ENCODE measurements around the gene AK4. TPM values are rescaled to one million over a fixed set of nuclear protein-coding genes. Genes with fewer than 3 reads are reported as not detected.

Gene AK4
- total RNA-seq, 1 donor from 2014 or later = 10.5 TPM

- DNase-seq (ENCODE audit: low read depth, low spot score) = no peak
- Mint-ChIP-seq H3K36me3 (ENCODE audit: low read depth) (no peaks in the 10 kb centered on the region), H3K27me3 (ENCODE audit: low read depth) (no peaks in the 10 kb centered on the region), H3K9me3 (no peaks in the 10 kb centered on the region), H3K27ac (ENCODE audit: unreplicated experiment) (no peak overlapping the region), H3K4me3 (no peak overlapping the region), H3K4me1 (peaks cover 4% of the 10 kb centered on the region)
- TF ChIP-seq, protein P1, sequence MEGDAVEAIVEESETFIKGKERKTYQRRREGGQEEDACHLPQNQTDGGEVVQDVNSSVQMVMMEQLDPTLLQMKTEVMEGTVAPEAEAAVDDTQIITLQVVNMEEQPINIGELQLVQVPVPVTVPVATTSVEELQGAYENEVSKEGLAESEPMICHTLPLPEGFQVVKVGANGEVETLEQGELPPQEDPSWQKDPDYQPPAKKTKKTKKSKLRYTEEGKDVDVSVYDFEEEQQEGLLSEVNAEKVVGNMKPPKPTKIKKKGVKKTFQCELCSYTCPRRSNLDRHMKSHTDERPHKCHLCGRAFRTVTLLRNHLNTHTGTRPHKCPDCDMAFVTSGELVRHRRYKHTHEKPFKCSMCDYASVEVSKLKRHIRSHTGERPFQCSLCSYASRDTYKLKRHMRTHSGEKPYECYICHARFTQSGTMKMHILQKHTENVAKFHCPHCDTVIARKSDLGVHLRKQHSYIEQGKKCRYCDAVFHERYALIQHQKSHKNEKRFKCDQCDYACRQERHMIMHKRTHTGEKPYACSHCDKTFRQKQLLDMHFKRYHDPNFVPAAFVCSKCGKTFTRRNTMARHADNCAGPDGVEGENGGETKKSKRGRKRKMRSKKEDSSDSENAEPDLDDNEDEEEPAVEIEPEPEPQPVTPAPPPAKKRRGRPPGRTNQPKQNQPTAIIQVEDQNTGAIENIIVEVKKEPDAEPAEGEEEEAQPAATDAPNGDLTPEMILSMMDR (conservative IDR thresholded peaks at IDR 0.05) = no peak
These were observed 31.1 kb downstream of the AK4 start for GRCh38 chr1:65179148-65179547.

GRCh38 chr1:65180977-65181376 lies 33.0 kb downstream of the AK4 start:
- H3K4me3 Mint-ChIP-seq = no peak overlapping the region
- no peaks in the 10 kb centered on the region for H3K36me3 Mint-ChIP-seq (ENCODE audit: low read depth)
- no peaks in the 10 kb centered on the region for H3K9me3 Mint-ChIP-seq
- H3K27ac Mint-ChIP-seq (ENCODE audit: unreplicated experiment) = no peak overlapping the region
- DNase-seq (ENCODE audit: low read depth, low spot score) = no peak
- TF ChIP-seq, protein P1 (conservative IDR thresholded peaks at IDR 0.05) = no peak
- no peaks in the 10 kb centered on the region for H3K4me1 Mint-ChIP-seq
- H3K27me3 Mint-ChIP-seq (ENCODE audit: low read depth) = no peaks in the 10 kb centered on the region

GRCh38 chr1:65182658-65183268 lies 34.8 kb downstream of the AK4 start:
- Mint-ChIP-seq H3K36me3 (ENCODE audit: low read depth) (no peaks in the 10 kb centered on the region), H3K27me3 (ENCODE audit: low read depth) (no peaks in the 10 kb centered on the region), H3K27ac (ENCODE audit: unreplicated experiment) (no peak overlapping the region), H3K9me3 (no peaks in the 10 kb centered on the region), H3K4me1 (no peaks in the 10 kb centered on the region), H3K4me3 (no peak overlapping the region)
- no peak for DNase-seq (ENCODE audit: low read depth, low spot score)
- TF ChIP-seq, protein P1 (conservative IDR thresholded peaks at IDR 0.05) = no peak

GRCh38 chr1:65189576-65190115 lies 41.6 kb downstream of the AK4 start:
- H3K4me3 Mint-ChIP-seq = no peak overlapping the region
- TF ChIP-seq, protein P1 (conservative IDR thresholded peaks at IDR 0.05) = no peak
- peak overlapping the region; percentile 54 for H3K27ac Mint-ChIP-seq (ENCODE audit: unreplicated experiment)
- DNase-seq (ENCODE audit: low read depth, low spot score) = no peak
- no peaks in the 10 kb centered on the region for H3K27me3 Mint-ChIP-seq (ENCODE audit: low read depth)
- H3K9me3 Mint-ChIP-seq = no peaks in the 10 kb centered on the region
- H3K4me1 Mint-ChIP-seq = peaks cover 5% of the 10 kb centered on the region
- no peaks in the 10 kb centered on the region for H3K36me3 Mint-ChIP-seq (ENCODE audit: low read depth)

GRCh38 chr1:65190229-65190628 lies 42.2 kb downstream of the AK4 start:
- DNase-seq (ENCODE audit: low read depth, low spot score) = no peak
- Mint-ChIP-seq H3K27ac (ENCODE audit: unreplicated experiment) (no peak overlapping the region), H3K27me3 (ENCODE audit: low read depth) (no peaks in the 10 kb centered on the region), H3K36me3 (ENCODE audit: low read depth) (no peaks in the 10 kb centered on the region), H3K4me3 (no peak overlapping the region), H3K9me3 (no peaks in the 10 kb centered on the region), H3K4me1 (peaks cover 5% of the 10 kb centered on the region)
- TF ChIP-seq, protein P1 (conservative IDR thresholded peaks at IDR 0.05) = no peak

Measured in neural crest cell (in vitro differentiated cells).